OCI-LY1 (cell line): Measurements from ENCODE around the gene EPHB2.
"Not testable (repeated sequence)": the region's sequence is repeated elsewhere in the genome, so short reads cannot be mapped to it uniquely, and the experiment has no call there.

Experiments
- H2AFZ ChIP-seq: fragments of 200-600 bp; sonication (generic), shearing (Covaris generic); 2 replicates; pipeline ENCODE4 v1.6.0; 2014; ENCODE audit warnings: antibody characterized with exemption, mild to moderate bottlenecking, low read length
- H3F3A ChIP-seq: fragments of 200-600 bp; sonication (generic), shearing (Covaris generic); 2 replicates; pipeline ENCODE4 v1.6.0; 2014; ENCODE audit warnings: mild to moderate bottlenecking, antibody characterized with exemption, low read length, moderate library complexity; ENCODE audit not compliant: insufficient read depth
- H3K27ac ChIP-seq: fragments of 200-600 bp; sonication (generic); 2 replicates; pipeline ENCODE4 v1.5.1; 2014; ENCODE audit warnings: low read length, mixed run types, mild to moderate bottlenecking, low read depth; ENCODE audit not compliant: poor library complexity, severe bottlenecking
- H3K27me3 ChIP-seq: fragments of 200-600 bp; sonication (generic); 2 replicates; pipeline ENCODE4 v1.6.0; 2014; ENCODE audit warnings: antibody characterized with exemption, mild to moderate bottlenecking, low read length, moderate library complexity; ENCODE audit not compliant: insufficient read depth
- H3K36me3 ChIP-seq: fragments of 200-600 bp; sonication (generic); 2 replicates; pipeline ENCODE4 v1.6.1; 2014; ENCODE audit warnings: mild to moderate bottlenecking, antibody characterized with exemption, low read length, moderate library complexity, mixed read lengths; ENCODE audit not compliant: insufficient read depth
- H3K4me1 ChIP-seq: fragments of 200-600 bp; sonication (generic); 2 replicates; pipeline ENCODE4 v1.5.1; 2014; ENCODE audit warnings: mild to moderate bottlenecking, low read length, moderate library complexity; ENCODE audit not compliant: insufficient read depth, severe bottlenecking
- H3K4me2 ChIP-seq: fragments of 200-600 bp; sonication (generic), shearing (Covaris generic); 2 replicates; pipeline ENCODE4 v1.6.1; 2014; ENCODE audit warnings: low read length
- H3K4me3 ChIP-seq: fragments of 200-600 bp; sonication (generic); 2 replicates; pipeline ENCODE4 v1.5.1; 2014; ENCODE audit warnings: low read length, low read depth, mild to moderate bottlenecking, mixed read lengths; ENCODE audit not compliant: poor library complexity, severe bottlenecking
- H3K79me2 ChIP-seq: fragments of 200-600 bp; shearing (Covaris generic); 2 replicates; pipeline ENCODE4 v1.6.1; 2016; ENCODE audit warnings: mixed run types, low read length, mixed read lengths; ENCODE audit not compliant: insufficient read depth
- H3K9ac ChIP-seq: fragments of 200-600 bp; sonication (generic), shearing (Covaris generic); 2 replicates; pipeline ENCODE4 v1.6.1; 2014; ENCODE audit warnings: mild to moderate bottlenecking, low read length, mixed read lengths
- H3K9me2 ChIP-seq: fragments of 200-600 bp; sonication (generic), shearing (Covaris generic); 2 replicates; pipeline ENCODE4 v1.6.1; 2014; ENCODE audit warnings: low read depth, mild to moderate bottlenecking, low read length, mixed read lengths
- H3K9me3 ChIP-seq: fragments of 200-600 bp; shearing (Covaris generic); 2 replicates; pipeline ENCODE4 v1.6.1; 2014; ENCODE audit warnings: low read length, mixed read lengths
- H4K20me1 ChIP-seq: fragments of 200-600 bp; sonication (generic), shearing (Covaris generic); 2 replicates; pipeline ENCODE4 v1.6.0; 2016; ENCODE audit warnings: mild to moderate bottlenecking, low read length; ENCODE audit not compliant: insufficient read depth
- CTCF ChIP-seq: fragments of 200-600 bp; sonication (generic), shearing (Covaris generic); IDR thresholded peaks from 2 replicates; pipeline ENCODE4 v1.5.1; 2017; ENCODE audit warnings: mild to moderate bottlenecking, antibody characterized with exemption, low read length, moderate library complexity, mixed read lengths
- EZH2 ChIP-seq: fragments of 200-600 bp; sonication (generic), shearing (Covaris generic); IDR thresholded peaks from 2 replicates; pipeline ENCODE4 v1.8.0; 2017; ENCODE audit warnings: borderline replicate concordance, mixed run types, mild to moderate bottlenecking, antibody characterized with exemption, low read length, moderate library complexity, mixed read lengths

EPHB2 gene

DNA sequence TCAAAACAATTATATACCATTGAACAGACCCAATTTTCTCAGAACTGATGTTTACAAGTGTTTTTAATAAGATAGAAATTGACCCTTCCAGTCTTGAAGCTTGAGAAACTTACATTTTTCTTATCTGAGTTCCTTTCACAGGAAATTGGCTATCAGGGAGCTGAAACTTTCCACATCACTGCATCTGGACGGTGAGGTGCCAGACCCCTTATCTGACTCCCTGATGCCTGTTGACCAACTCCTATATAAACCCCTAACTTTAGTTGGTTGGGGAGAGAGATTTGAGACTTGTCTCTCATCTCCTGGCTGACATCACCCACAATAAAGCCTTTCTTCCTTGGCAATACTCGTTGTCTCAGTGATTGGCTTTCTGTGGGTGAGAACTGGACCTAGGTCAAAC lies 230.6 kb downstream of the EPHB2 start:
- Histone ChIP-seq H3K9ac (no peak overlapping the region), H3K4me2 (no peak overlapping the region), H3K79me2 (no peaks in the 10 kb centered on the region), H4K20me1 (no peaks in the 10 kb centered on the region), H3K4me1 (no peaks in the 10 kb centered on the region), H3K9me3 (peaks cover 2% of the 10 kb centered on the region; the same call in 1 of the 2 replicates), H3K36me3 (no peaks in the 10 kb centered on the region), H3K27me3 (no peaks in the 10 kb centered on the region), H3K27ac (no peak overlapping the region), H3K4me3 (no peak overlapping the region), H2AFZ (no peak overlapping the region), H3K9me2 (no peaks in the 10 kb centered on the region), H3F3A (no peaks in the 10 kb centered on the region)
- no peak for TF ChIP-seq EZH2
- no peak for TF ChIP-seq CTCF

DNA sequence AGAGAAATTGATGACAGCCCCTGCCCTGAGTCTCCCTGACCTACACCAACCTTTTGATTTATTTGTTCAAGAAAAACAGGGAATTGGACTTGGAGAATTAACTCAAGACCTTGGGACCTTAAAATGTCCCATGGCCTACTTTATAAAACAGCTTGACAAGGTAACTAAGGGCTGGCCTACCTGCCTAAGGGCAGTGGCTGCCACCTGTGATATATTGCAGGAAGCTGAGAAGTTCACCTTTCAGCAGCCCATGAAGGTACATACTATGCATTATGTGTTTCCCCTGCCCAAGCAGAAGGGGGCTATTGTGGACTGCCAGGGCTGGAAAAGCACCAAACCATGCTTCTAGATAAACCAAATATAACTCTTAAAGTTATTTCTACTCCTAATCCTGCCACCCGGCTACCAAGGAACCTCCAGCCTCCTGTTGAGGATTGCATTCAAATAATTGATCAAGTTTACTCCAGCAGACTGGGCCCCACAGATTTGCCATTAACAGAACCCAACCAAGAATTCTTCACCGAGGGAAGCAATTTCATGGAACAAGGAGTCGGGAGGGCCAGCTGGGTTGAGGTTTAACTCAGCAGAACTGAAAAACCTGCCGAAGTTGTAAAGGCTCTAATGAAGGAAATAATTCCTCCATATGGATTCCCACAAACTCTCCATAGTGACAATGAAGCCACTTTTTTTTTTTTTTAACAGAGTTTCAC lies 233.9 kb downstream of the EPHB2 start:
- TF ChIP-seq EZH2 (no peak), CTCF (no peak)
- H3K9me2 ChIP-seq: no peaks in the 10 kb centered on the region

DNA sequence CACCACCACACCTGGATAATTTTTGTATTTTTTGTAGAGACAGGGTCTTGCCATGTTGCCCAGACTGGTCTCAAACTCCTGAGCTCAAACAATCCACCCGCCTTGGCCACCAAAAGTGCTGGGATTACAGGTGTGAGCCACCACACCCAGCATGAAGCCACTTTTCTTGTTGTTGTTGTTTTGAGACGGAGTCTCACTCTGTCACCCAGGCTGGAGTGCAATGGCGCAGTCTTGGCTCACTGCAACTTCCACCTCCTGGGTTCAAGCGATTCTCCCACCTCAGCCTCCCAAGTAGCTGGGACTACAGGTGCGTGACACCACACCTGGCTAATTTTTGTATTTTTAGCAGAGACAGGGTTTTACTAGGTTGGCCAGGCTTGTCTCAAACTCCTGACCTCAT lies 234.5 kb downstream of the EPHB2 start:
- not testable (repeated sequence) for H3K4me2 ChIP-seq, H3K4me3 ChIP-seq, H3K79me2 ChIP-seq, H2AFZ ChIP-seq, H3K27ac ChIP-seq, H3K36me3 ChIP-seq, H3K9me3 ChIP-seq, H3K4me1 ChIP-seq, H4K20me1 ChIP-seq, H3K9ac ChIP-seq, H3K27me3 ChIP-seq, H3K9me2 ChIP-seq, H3F3A ChIP-seq

More for the DNA sequence above, 233.9 kb downstream of the EPHB2 start:
- H3K4me3 ChIP-seq: no peak overlapping the region
- H3K9ac ChIP-seq: no peak overlapping the region
- no peaks in the 10 kb centered on the region for H3K27me3 ChIP-seq
- no peaks in the 10 kb centered on the region for H3F3A ChIP-seq
- H3K79me2 ChIP-seq: no peaks in the 10 kb centered on the region
- H3K36me3 ChIP-seq: no peaks in the 10 kb centered on the region
- no peak overlapping the region for H3K27ac ChIP-seq
- H3K4me1 ChIP-seq: no peaks in the 10 kb centered on the region
- no peak overlapping the region for H2AFZ ChIP-seq
- peaks cover 2% of the 10 kb centered on the region; the same call in 1 of the 2 replicates for H3K9me3 ChIP-seq
- no peaks in the 10 kb centered on the region for H4K20me1 ChIP-seq
- H3K4me2 ChIP-seq: no peak overlapping the region

GRCh38 chr1:22949822-22950331 lies 239.2 kb downstream of the EPHB2 start:
- Histone ChIP-seq H3K9me2 (no peaks in the 10 kb centered on the region), H3K4me1 (no peaks in the 10 kb centered on the region), H3K9me3 (no peaks in the 10 kb centered on the region), H3F3A (no peaks in the 10 kb centered on the region), H3K4me3 (no peak overlapping the region), H3K27ac (no peak overlapping the region), H3K9ac (no peak overlapping the region), H2AFZ (no peak overlapping the region), H3K79me2 (no peaks in the 10 kb centered on the region), H4K20me1 (no peaks in the 10 kb centered on the region), H3K4me2 (no peak overlapping the region), H3K27me3 (no peaks in the 10 kb centered on the region), H3K36me3 (no peaks in the 10 kb centered on the region)
- TF ChIP-seq CTCF (no peak), EZH2 (no peak)
